Endothelial cell of umbilical vein (primary cell): ENCODE data around the gene LMNTD1. TPM values are rescaled to one million over a fixed set of nuclear protein-coding genes. Genes with fewer than 3 reads are reported as not detected.

ENCODE experiments used
- BruUV-seq: library from RNA; stranded (reverse); fragments of 400-500 nt; replicated peaks from 2 replicates; lab custom pipeline; 2021; lab: Mats Ljungman, UMichigan
- CTCF ChIA-PET: fragments of 300-600, 350-600 bp; sonication (Branson Sonifier 250); formaldehyde crosslinking; loops from one replicate; lab custom pipeline; 2021; ENCODE audit warnings: antibody characterized with exemption, inconsistent platforms; lab: Charles Lee
- POLR2A ChIA-PET: fragments of 300-600, 350-600 bp; sonication (Branson Sonifier 250); formaldehyde crosslinking; loops from one replicate; lab custom pipeline; 2021; ENCODE audit warnings: antibody characterized with exemption, inconsistent platforms; lab: Charles Lee
- DNase-seq: peaks from one replicate; pipeline ENCODE4 v3.0.0-alpha.2; 2011; ENCODE audit warnings: low read depth, low spot score
- FAIRE-seq: peaks from 2 replicates; lab custom pipeline; 2011; peaks lifted over from hg19 to GRCh38; lab: Jason Lieb, UNC
- H2AFZ ChIP-seq: 2 replicates; pipeline ENCODE4 v1.6.0; 2012; ENCODE audit warnings: low read depth, low read length, control low read depth, inconsistent platforms
- H3K27ac ChIP-seq: 2 replicates; pipeline ENCODE4 v1.5.1; 2011; ENCODE audit warnings: low read depth, mild to moderate bottlenecking, control low read depth, low read length, moderate library complexity; ENCODE audit not compliant: insufficient read depth
- H3K27me3 ChIP-seq, 2 experiments: 2 replicates each; pipeline versions ENCODE4 v1.6.0 to v1.6.1; 2011; ENCODE audit warnings: low read length in 2 of 2, mixed read lengths in 1 of 2; ENCODE audit not compliant: control insufficient read depth in 2 of 2, insufficient read depth in 2 of 2
- H3K36me3 ChIP-seq, 2 experiments: 2 replicates in 1 of 2; 3 replicates in 1 of 2; pipeline ENCODE4 v1.5.1; 2011; ENCODE audit warnings: low read length in 2 of 2, mild to moderate bottlenecking in 1 of 2, moderate library complexity in 1 of 2; ENCODE audit not compliant: control insufficient read depth in 2 of 2, insufficient read depth in 2 of 2; ENCODE audit errors: extremely low read depth in 1 of 2
- H3K4me1 ChIP-seq: 3 replicates; pipeline ENCODE4 v1.5.1; 2011; ENCODE audit warnings: mild to moderate bottlenecking, low read length; ENCODE audit not compliant: control insufficient read depth, insufficient read depth; ENCODE audit errors: extremely low read depth
- H3K4me2 ChIP-seq: 2 replicates; pipeline ENCODE4 v1.6.1; 2011; ENCODE audit warnings: low read length, control low read depth, mixed read lengths; ENCODE audit not compliant: insufficient read depth
- H3K4me3 ChIP-seq, 3 experiments: fragments of 200-600 bp in 1 of 3; sonication (generic), shearing (Covaris generic) in 1 of 3; replicated peaks in 1 of 3; 2 replicates each; pipeline ENCODE4 v1.5.1; 2011 to 2016; ENCODE audit warnings: control low read depth in 3 of 3, low read length in 3 of 3, mild to moderate bottlenecking in 2 of 3, inconsistent platforms in 1 of 3, low read depth in 1 of 3, moderate library complexity in 1 of 3; ENCODE audit not compliant: insufficient read depth in 1 of 3
- H3K79me2 ChIP-seq: 2 replicates; pipeline ENCODE4 v1.6.0; 2012; ENCODE audit warnings: low read length, inconsistent platforms; ENCODE audit not compliant: control insufficient read depth, insufficient read depth
- H3K9ac ChIP-seq: replicated peaks from 2 replicates; pipeline ENCODE3; 2011; ENCODE audit warnings: low read length, control low read depth; ENCODE audit not compliant: insufficient read depth; ENCODE audit errors: extremely low read depth
- H3K9me1 ChIP-seq: replicated peaks from 3 replicates; pipeline ENCODE4 v1.6.0; 2011; ENCODE audit warnings: mild to moderate bottlenecking, low read length; ENCODE audit not compliant: control insufficient read depth, insufficient read depth; ENCODE audit errors: extremely low read depth
- H3K9me3 ChIP-seq: replicated peaks from 2 replicates; pipeline ENCODE4 v1.5.1; 2012; ENCODE audit warnings: low read length, inconsistent platforms; ENCODE audit not compliant: control insufficient read depth, insufficient read depth
- H4K20me1 ChIP-seq: replicated peaks from 2 replicates; pipeline ENCODE3; 2011; ENCODE audit warnings: mild to moderate bottlenecking, low read length; ENCODE audit not compliant: control insufficient read depth, insufficient read depth; ENCODE audit errors: extremely low read depth
- CTCF ChIP-seq, 2 donors: IDR thresholded peaks; 1 replicate in 1 of 2; 2 replicates in 1 of 2; pipeline ENCODE4 v1.5.1; 2011; ENCODE audit warnings: low read length in 2 of 2, mild to moderate bottlenecking in 2 of 2, moderate library complexity in 2 of 2, control low read depth in 1 of 2, inconsistent platforms in 1 of 2, low read depth in 1 of 2; ENCODE audit not compliant: insufficient read depth in 1 of 2; ENCODE audit errors: extremely low read depth in 1 of 2
- EZH2 ChIP-seq: IDR thresholded peaks from 2 replicates; pipeline ENCODE4 v1.6.1; 2012; ENCODE audit warnings: borderline replicate concordance, low read depth, mild to moderate bottlenecking, moderate library complexity, low read length, inconsistent platforms; ENCODE audit not compliant: severe bottlenecking
- FOS ChIP-seq: IDR thresholded peaks from 2 replicates; pipeline ENCODE4 v1.6.1; 2011; ENCODE audit warnings: mild to moderate bottlenecking, low read length, moderate library complexity, borderline replicate concordance; ENCODE audit not compliant: insufficient read depth
- GATA2 ChIP-seq: IDR thresholded peaks from 2 replicates; pipeline ENCODE4 v1.7.0; 2011; ENCODE audit warnings: low read depth, mild to moderate bottlenecking, moderate library complexity, mixed read lengths, low read length; ENCODE audit not compliant: insufficient read length, insufficient read depth
- JUN ChIP-seq: IDR thresholded peaks from 2 replicates; pipeline ENCODE4 v1.6.1; 2011; ENCODE audit warnings: borderline replicate concordance, low read depth; ENCODE audit not compliant: insufficient read length, insufficient read depth
- MYC ChIP-seq: IDR thresholded peaks from one replicate; pipeline ENCODE4 v1.6.1; 2011; ENCODE audit warnings: mild to moderate bottlenecking, low read depth, low read length
- POLR2A ChIP-seq: IDR thresholded peaks from 2 replicates; pipeline ENCODE4 v1.6.1; 2012; ENCODE audit warnings: low read depth, mild to moderate bottlenecking, control low read depth, low read length
- POLR2AphosphoS5 ChIP-seq: IDR thresholded peaks from 2 replicates; pipeline ENCODE4 v1.6.1; 2012; ENCODE audit warnings: low read depth, mild to moderate bottlenecking, control low read depth, low read length, moderate library complexity; ENCODE audit not compliant: insufficient read depth
- dilution Hi-C: fragments of 300-500 bp; cut with MboI; formaldehyde crosslinking; loops from one replicate; pipeline ENCODE4 v1.15.0; 2019; ENCODE audit warnings: low sequenced_read_pairs; ENCODE audit not compliant: extremely low pct_ligation_motif_present
- intact Hi-C: fragments of 100-400 bp; cut with micrococcal nuclease; formaldehyde crosslinking; loops from one replicate; pipeline ENCODE4 v1.10.0; 2022
- polyA plus RNA-seq, 4 experiments: library from polyadenylated mRNA; depleted of rRNA in 3 of 4; stranded (reverse) in 3 of 4; unstranded in 1 of 4; fragments of >200 nt; gene quantifications; 2 replicates each; pipeline versions ENCODE4 v1.2.1 to v1.2.3, GENCODE V29; 2011 to 2012; ENCODE audit warnings: missing spikeins in 1 of 4
- total RNA-seq: library from RNA; stranded (reverse); gene quantifications from 2 replicates; pipeline ENCODE4 v1.2.3, GENCODE V29; 2021
- TF ChIP-seq, protein P1 (sequence below): IDR thresholded peaks from 2 replicates; pipeline ENCODE4 v1.6.1; 2011; ENCODE audit not compliant: insufficient read depth, insufficient read length

LMNTD1 gene
- total and polyA plus RNA-seq, 2 donors (not counting 3 experiments of a cell fraction or from before 2014, with no cell fraction given): not detected

DNA sequence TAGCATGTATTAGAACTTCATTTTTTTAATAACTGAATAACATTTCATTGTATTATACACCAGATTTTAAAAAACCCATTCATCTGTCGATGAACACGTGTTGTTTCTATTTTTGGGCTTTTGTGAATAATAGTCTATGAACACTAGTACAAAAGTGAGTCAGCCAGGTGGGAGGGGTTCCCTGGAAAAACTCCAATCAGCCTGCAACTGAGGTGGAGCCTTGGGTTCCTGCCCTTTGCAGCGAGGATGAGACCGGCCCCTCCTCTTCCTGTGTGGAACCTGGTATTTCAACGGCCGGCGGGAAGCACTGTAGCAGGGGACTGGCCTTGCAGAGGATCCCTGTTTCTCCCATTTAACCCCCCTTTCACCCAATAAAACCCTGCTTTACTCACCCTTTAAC lies 56.1 kb downstream of the LMNTD1 start:
- no peak for TF ChIP-seq POLR2AphosphoS5
- TF ChIP-seq EZH2: no peak
- TF ChIP-seq CTCF (IDR thresholded peaks at IDR 0.05; ENCODE audit: extremely low read depth in 1 of 2, insufficient read depth in 1 of 2, low read depth in 1 of 2, low read length in 2 of 2): no peak
- TF ChIP-seq GATA2: no peak
- no peak for TF ChIP-seq MYC
- no peak for TF ChIP-seq FOS
- TF ChIP-seq JUN: no peak
- TF ChIP-seq, protein P1, sequence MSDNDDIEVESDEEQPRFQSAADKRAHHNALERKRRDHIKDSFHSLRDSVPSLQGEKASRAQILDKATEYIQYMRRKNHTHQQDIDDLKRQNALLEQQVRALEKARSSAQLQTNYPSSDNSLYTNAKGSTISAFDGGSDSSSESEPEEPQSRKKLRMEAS: no peak
- TF ChIP-seq POLR2A: no peak
- FAIRE-seq (no peak), DNase-seq (no peak)
- POLR2A ChIA-PET: no interaction called here
- Histone ChIP-seq H3K27ac (no peak overlapping the region), H2AFZ (no peak overlapping the region), H3K79me2 (no peaks in the 10 kb centered on the region), H3K9ac (no peak overlapping the region), H4K20me1 (no peaks in the 10 kb centered on the region), H3K36me3 (no peaks in the 10 kb centered on the region), H3K4me1 (no peaks in the 10 kb centered on the region), H3K4me2 (no peak overlapping the region), H3K9me3 (no peaks in the 10 kb centered on the region), H3K9me1 (no peaks in the 10 kb centered on the region), H3K4me3 (no peak overlapping the region), H3K27me3 (peaks cover 3 to 6% of the 10 kb centered on the region in 2 experiments)
- BruUV-seq: no TSS peak
- intact Hi-C loops (no loop called here), dilution Hi-C loops (no loop called here)
- CTCF ChIA-PET: interaction anchor here (1.2 kb wide), 1 partner anchor 11 kb away, joined by 3 read pairs; no protein-coding TSS in a partner anchor
